UCSD-AML1 (cell line): ENCODE data around the gene FLG2.
"Not testable (repeated sequence)": the region's sequence is repeated elsewhere in the genome, so short reads cannot be mapped to it uniquely, and the experiment has no call there.

Source experiments
- DNase-seq: peaks from one replicate; lab custom pipeline; 2025; ENCODE audit not compliant: unreplicated experiment; lab: John Stamatoyannopoulos, UW

FLG2 gene

DNA sequence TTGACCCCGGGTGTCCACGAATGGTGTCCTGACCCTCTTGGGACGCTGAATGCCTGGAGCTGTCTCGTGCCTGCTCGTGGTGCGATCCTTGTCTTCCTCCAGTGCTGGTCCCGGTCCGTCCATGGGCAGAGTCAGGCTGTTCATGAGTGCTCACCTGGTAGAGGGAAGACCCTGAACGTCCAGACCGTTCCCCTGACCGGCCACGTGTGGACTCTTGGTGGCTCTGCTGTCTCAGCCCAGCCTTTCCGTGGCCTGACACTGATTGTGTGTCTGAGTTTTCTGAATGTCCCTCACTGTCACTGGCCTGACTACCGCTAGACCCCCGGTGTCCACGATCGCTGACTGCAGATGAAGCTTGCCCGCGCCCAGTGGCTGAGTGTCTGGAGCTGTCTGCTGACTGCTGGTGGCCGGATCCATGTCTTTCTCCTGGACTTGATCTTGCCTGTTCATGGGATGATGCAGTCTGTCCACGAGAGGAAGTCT, 46.4 kb downstream of the FLG2 start:
- no peak for DNase-seq

GRCh38 chr1:152312169-152312568, 47.6 kb downstream of the FLG2 start:
- DNase-seq: not testable (repeated sequence)

- no peak for DNase-seq
Measured at GRCh38 chr1:152309955-152310354, 49.9 kb downstream of the FLG2 start.

- DNase-seq: not testable (repeated sequence)
Measured at GRCh38 chr1:152309320-152309901, 50.4 kb downstream of the FLG2 start.

DNA sequence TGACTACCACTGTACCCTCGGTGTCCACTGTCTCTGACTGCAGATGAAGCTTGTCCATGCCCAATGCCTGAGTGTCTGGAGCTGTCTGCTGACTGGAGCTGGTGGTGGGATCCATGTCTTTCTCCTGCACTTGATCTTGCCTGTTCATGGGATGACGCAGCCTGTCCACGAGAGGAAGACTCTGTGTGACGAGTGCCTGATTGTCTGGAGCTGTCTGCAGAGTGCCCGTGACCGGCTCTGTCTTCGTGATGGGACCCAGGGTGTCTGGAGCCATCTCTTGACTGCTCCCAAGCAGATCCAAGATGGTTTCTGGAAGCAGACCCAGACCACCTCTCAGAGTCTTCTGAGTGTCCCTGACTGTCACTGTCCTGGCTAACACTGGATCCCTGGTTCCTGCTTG, 51.0 kb downstream of the FLG2 start:
- not testable (repeated sequence) for DNase-seq

DNA sequence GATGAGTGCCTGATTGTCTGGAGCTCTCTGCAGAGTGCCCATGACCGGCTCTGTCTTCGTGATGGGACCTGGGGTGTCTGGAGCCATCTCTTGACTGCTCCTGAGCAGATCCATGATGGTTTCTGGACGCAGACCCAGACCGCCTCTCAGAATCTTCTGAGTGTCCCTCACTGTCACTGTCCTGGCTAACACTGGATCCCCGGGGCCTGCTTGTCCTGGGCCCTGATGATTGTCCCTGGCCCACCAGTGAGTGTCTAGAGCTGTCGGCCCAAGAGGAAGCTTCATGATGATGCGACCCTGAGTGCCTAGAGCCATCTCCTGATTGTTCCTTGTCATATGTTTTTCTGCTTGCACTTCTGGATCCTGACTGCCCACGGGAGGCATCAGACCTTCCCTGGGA, 51.8 kb downstream of the FLG2 start:
- not testable (repeated sequence) for DNase-seq

DNA sequence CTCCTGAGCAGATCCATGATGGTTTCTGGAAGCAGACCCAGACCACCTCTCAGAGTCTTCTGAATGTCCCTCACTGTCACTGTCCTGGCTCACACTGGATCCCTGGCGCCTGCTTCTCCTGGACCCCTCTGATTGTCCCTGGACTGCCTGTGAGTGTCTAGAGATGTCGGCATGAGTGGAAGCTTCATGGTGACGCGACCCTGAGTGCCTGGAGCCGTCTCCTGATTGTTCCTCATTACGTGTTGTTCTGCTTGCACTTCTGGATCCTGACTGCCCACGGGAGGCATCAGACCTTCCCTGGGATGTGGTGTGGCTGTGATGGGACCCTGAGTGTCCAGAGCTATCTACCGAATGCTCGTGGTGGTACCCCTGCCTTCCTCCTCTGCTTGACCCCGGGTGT, 53.7 kb downstream of the FLG2 start:
- DNase-seq: not testable (repeated sequence)

- not testable (repeated sequence) for DNase-seq
Measured at GRCh38 chr1:152304773-152305172, 55.0 kb downstream of the FLG2 start.

- not testable (repeated sequence) for DNase-seq
Measured at GRCh38 chr1:152303139-152303872, 56.5 kb downstream of the FLG2 start.
